Measurements from ENCODE around the gene OR4D10.

Gene OR4D10

GRCh38 chr11:59427068-59427382 is 46.1 kb upstream of the OR4D10 start:
- Histone ChIP-seq H3K79me1 (ENCODE audit: low read depth, low read length) (no peaks in the 10 kb centered on the region), H3K14ac (ENCODE audit: low read length) (no peak overlapping the region), H2BK12ac (ENCODE audit: low read length) (no peak overlapping the region), H3K9ac (ENCODE audit: low read depth, low read length, poor library complexity) (no peak overlapping the region), H2BK120ac (ENCODE audit: low read depth, low read length) (no peak overlapping the region), H3K18ac (ENCODE audit: low read length) (no peak overlapping the region), H2BK5ac (ENCODE audit: low read length) (no peak overlapping the region), H3K4me3 (ENCODE audit: low read length in 2 of 2) (no peak overlapping the region), H2AFZ (ENCODE audit: low read length) (no peak overlapping the region), H2BK15ac (ENCODE audit: low read length) (no peak overlapping the region), H3K9me3 (replicated peaks in 1 of 2; ENCODE audit: control insufficient read depth in 2 of 2, insufficient read depth in 1 of 2, low read depth in 1 of 2, low read length in 2 of 2) (no peaks in the 10 kb centered on the region), H4K8ac (ENCODE audit: low read depth, low read length) (no peak overlapping the region), H3K36me3 (replicated peaks in 1 of 2; ENCODE audit: control insufficient read depth in 2 of 2, insufficient read depth in 2 of 2, low read length in 2 of 2) (no peaks in the 10 kb centered on the region), H3K27ac (replicated peaks; ENCODE audit: low read length) (peak overlapping the region; percentile 90), H3K4me1 (ENCODE audit: control insufficient read depth in 2 of 2, insufficient read depth in 1 of 2, low read depth in 1 of 2, low read length in 2 of 2) (peaks cover 6 to 10% of the 10 kb centered on the region in 2 donors), H3K4ac (ENCODE audit: low read length) (no peak overlapping the region), H4K91ac (ENCODE audit: low read depth, low read length, poor library complexity) (no peak overlapping the region), H3K27me3 (ENCODE audit: control insufficient read depth in 3 of 3, insufficient read depth in 3 of 3, low read depth in 1 of 3, low read length in 3 of 3) (no peaks in the 10 kb centered on the region), H2AK5ac (ENCODE audit: low read depth, low read length) (no peak overlapping the region), H3K4me2 (ENCODE audit: insufficient read depth, low read length, poor library complexity, severe bottlenecking) (no peak overlapping the region), H3K23ac (ENCODE audit: low read depth, low read length, poor library complexity) (no peak overlapping the region)
- no peak for DNase-seq (ENCODE audit: low spot score)

- H3K36me3 ChIP-seq (replicated peaks in 1 of 2; ENCODE audit: control insufficient read depth in 2 of 2, insufficient read depth in 2 of 2, low read length in 2 of 2) = no peaks in the 10 kb centered on the region
- no peaks in the 10 kb centered on the region for H3K79me1 ChIP-seq (ENCODE audit: low read depth, low read length)
- no peak overlapping the region for H2AK5ac ChIP-seq (ENCODE audit: low read depth, low read length)
- H3K14ac ChIP-seq (ENCODE audit: low read length) = no peak overlapping the region
- no peak overlapping the region for H3K27ac ChIP-seq (replicated peaks; ENCODE audit: low read length)
- no peak overlapping the region for H3K23ac ChIP-seq (ENCODE audit: low read depth, low read length, poor library complexity)
- H3K4me1 ChIP-seq (ENCODE audit: control insufficient read depth in 2 of 2, insufficient read depth in 1 of 2, low read depth in 1 of 2, low read length in 2 of 2) = peaks cover 6% of the 10 kb centered on the region in 2 donors
- H3K4ac ChIP-seq (ENCODE audit: low read length) = no peak overlapping the region
- H2BK15ac ChIP-seq (ENCODE audit: low read length) = no peak overlapping the region
- no peak overlapping the region for H2BK5ac ChIP-seq (ENCODE audit: low read length)
- DNase-seq (ENCODE audit: low spot score) = peak; percentile 76
- no CpG with 5 or more reads among the region's 4 CpGs for WGBS, 2 donors (ENCODE audit: extremely low coverage in 2 of 2, insufficient read length in 2 of 2, insufficient replicate concordance in 1 of 2)
- no peak overlapping the region for H3K4me2 ChIP-seq (ENCODE audit: insufficient read depth, low read length, poor library complexity, severe bottlenecking)
- no peaks in the 10 kb centered on the region for H3K27me3 ChIP-seq (ENCODE audit: control insufficient read depth in 3 of 3, insufficient read depth in 3 of 3, low read depth in 1 of 3, low read length in 3 of 3)
- H3K9me3 ChIP-seq (replicated peaks in 1 of 2; ENCODE audit: control insufficient read depth in 2 of 2, insufficient read depth in 1 of 2, low read depth in 1 of 2, low read length in 2 of 2) = no peaks in the 10 kb centered on the region
- H3K9ac ChIP-seq (ENCODE audit: low read depth, low read length, poor library complexity) = no peak overlapping the region
- H2AFZ ChIP-seq (ENCODE audit: low read length) = no peak overlapping the region
- H2BK12ac ChIP-seq (ENCODE audit: low read length) = no peak overlapping the region
- no peak overlapping the region for H3K4me3 ChIP-seq (ENCODE audit: low read length in 2 of 2)
- no peak overlapping the region for H3K18ac ChIP-seq (ENCODE audit: low read length)
- no peak overlapping the region for H2BK120ac ChIP-seq (ENCODE audit: low read depth, low read length)
- H4K8ac ChIP-seq (ENCODE audit: low read depth, low read length) = no peak overlapping the region
- no peak overlapping the region for H4K91ac ChIP-seq (ENCODE audit: low read depth, low read length, poor library complexity)
Observed at GRCh38 chr11:59429924-59430516, 43.1 kb upstream of the OR4D10 start.

- H2BK15ac ChIP-seq (ENCODE audit: low read length) = no peak within 1 kb of the TSS
- H3K36me3 ChIP-seq (replicated peaks in 1 of 2; ENCODE audit: control insufficient read depth in 2 of 2, insufficient read depth in 2 of 2, low read length in 2 of 2) = no peaks in the 10 kb centered on the region
- H3K4me1 ChIP-seq (ENCODE audit: control insufficient read depth in 2 of 2, insufficient read depth in 1 of 2, low read depth in 1 of 2, low read length in 2 of 2) = no peaks in the 10 kb centered on the region
- H2BK5ac ChIP-seq (ENCODE audit: low read length) = no peak within 1 kb of the TSS
- H3K23ac ChIP-seq (ENCODE audit: low read depth, low read length, poor library complexity) = no peak within 1 kb of the TSS
- no peak within 1 kb of the TSS for H3K4ac ChIP-seq (ENCODE audit: low read length)
- H3K4me3 ChIP-seq (ENCODE audit: low read length in 2 of 2) = no peak within 1 kb of the TSS
- H3K27me3 ChIP-seq (ENCODE audit: control insufficient read depth in 3 of 3, insufficient read depth in 3 of 3, low read depth in 1 of 3, low read length in 3 of 3) = no peaks in the 10 kb centered on the region
- H4K91ac ChIP-seq (ENCODE audit: low read depth, low read length, poor library complexity) = no peak within 1 kb of the TSS
- H4K8ac ChIP-seq (ENCODE audit: low read depth, low read length) = no peak within 1 kb of the TSS
- no peak within 1 kb of the TSS for H3K18ac ChIP-seq (ENCODE audit: low read length)
- no peak for DNase-seq (ENCODE audit: low spot score)
- no peak within 1 kb of the TSS for H2AK5ac ChIP-seq (ENCODE audit: low read depth, low read length)
- no peak within 1 kb of the TSS for H3K27ac ChIP-seq (replicated peaks; ENCODE audit: low read length)
- H2BK12ac ChIP-seq (ENCODE audit: low read length) = no peak within 1 kb of the TSS
- H3K14ac ChIP-seq (ENCODE audit: low read length) = no peak within 1 kb of the TSS
- H3K79me1 ChIP-seq (ENCODE audit: low read depth, low read length) = no peaks in the 10 kb centered on the region
- H2AFZ ChIP-seq (ENCODE audit: low read length) = no peak within 1 kb of the TSS
- H3K9me3 ChIP-seq (replicated peaks in 1 of 2; ENCODE audit: control insufficient read depth in 2 of 2, insufficient read depth in 1 of 2, low read depth in 1 of 2, low read length in 2 of 2) = no peaks in the 10 kb centered on the region
- H3K9ac ChIP-seq (ENCODE audit: low read depth, low read length, poor library complexity) = no peak within 1 kb of the TSS
- H3K4me2 ChIP-seq (ENCODE audit: insufficient read depth, low read length, poor library complexity, severe bottlenecking) = no peak within 1 kb of the TSS
- H2BK120ac ChIP-seq (ENCODE audit: low read depth, low read length) = no peak within 1 kb of the TSS
- WGBS, 2 donors (ENCODE audit: extremely low coverage in 2 of 2, insufficient read length in 2 of 2, insufficient replicate concordance in 1 of 2) = no CpG with 5 or more reads among the region's 3 CpGs
Observed at GRCh38 chr11:59436169-59436568, 36.9 kb upstream of the OR4D10 start, which contains the start of gene OR5A1. Gene OR5A1, plus strand, starts transcription at chr11:59436469. Its CDS starts 6,700 bp downstream, at chr11:59443169.

GRCh38 chr11:59437770-59438169 is 35.3 kb upstream of the OR4D10 start:
- no peak overlapping the region for H2BK12ac ChIP-seq (ENCODE audit: low read length)
- H3K27me3 ChIP-seq (ENCODE audit: control insufficient read depth in 3 of 3, insufficient read depth in 3 of 3, low read depth in 1 of 3, low read length in 3 of 3) = no peaks in the 10 kb centered on the region
- no peak overlapping the region for H3K9ac ChIP-seq (ENCODE audit: low read depth, low read length, poor library complexity)
- H3K4ac ChIP-seq (ENCODE audit: low read length) = no peak overlapping the region
- no peak overlapping the region for H3K27ac ChIP-seq (replicated peaks; ENCODE audit: low read length)
- no peak overlapping the region for H2BK5ac ChIP-seq (ENCODE audit: low read length)
- H3K18ac ChIP-seq (ENCODE audit: low read length) = no peak overlapping the region
- no peaks in the 10 kb centered on the region for H3K79me1 ChIP-seq (ENCODE audit: low read depth, low read length)
- no peaks in the 10 kb centered on the region for H3K36me3 ChIP-seq (replicated peaks in 1 of 2; ENCODE audit: control insufficient read depth in 2 of 2, insufficient read depth in 2 of 2, low read length in 2 of 2)
- no peak overlapping the region for H2AK5ac ChIP-seq (ENCODE audit: low read depth, low read length)
- H4K91ac ChIP-seq (ENCODE audit: low read depth, low read length, poor library complexity) = no peak overlapping the region
- H2AFZ ChIP-seq (ENCODE audit: low read length) = no peak overlapping the region
- H3K4me1 ChIP-seq (ENCODE audit: control insufficient read depth in 2 of 2, insufficient read depth in 1 of 2, low read depth in 1 of 2, low read length in 2 of 2) = no peaks in the 10 kb centered on the region
- no peak overlapping the region for H2BK120ac ChIP-seq (ENCODE audit: low read depth, low read length)
- H2BK15ac ChIP-seq (ENCODE audit: low read length) = no peak overlapping the region
- H4K8ac ChIP-seq (ENCODE audit: low read depth, low read length) = no peak overlapping the region
- DNase-seq (ENCODE audit: low spot score) = no peak
- no peak overlapping the region for H3K4me2 ChIP-seq (ENCODE audit: insufficient read depth, low read length, poor library complexity, severe bottlenecking)
- no CpG with 5 or more reads among the region's 7 CpGs for WGBS, 2 donors (ENCODE audit: extremely low coverage in 2 of 2, insufficient read length in 2 of 2, insufficient replicate concordance in 1 of 2)
- H3K4me3 ChIP-seq (ENCODE audit: low read length in 2 of 2) = no peak overlapping the region
- H3K14ac ChIP-seq (ENCODE audit: low read length) = no peak overlapping the region
- H3K23ac ChIP-seq (ENCODE audit: low read depth, low read length, poor library complexity) = no peak overlapping the region
- no peaks in the 10 kb centered on the region for H3K9me3 ChIP-seq (replicated peaks in 1 of 2; ENCODE audit: control insufficient read depth in 2 of 2, insufficient read depth in 1 of 2, low read depth in 1 of 2, low read length in 2 of 2)

All from neuronal stem cell (in vitro differentiated cells).